AG09309 (cell line): ENCODE results near the gene ATXN10.
"Not testable (repeated sequence)": the region's sequence is repeated elsewhere in the genome, so short reads cannot be mapped to it uniquely, and the experiment has no call there.

ENCODE experiments used
- DNase-seq: peaks from one replicate; pipeline ENCODE4 v3.0.0-alpha.2; 2010; ENCODE audit warnings: low read depth
- H3K4me3 ChIP-seq: 2 replicates; pipeline ENCODE4 v1.5.1; 2011; ENCODE audit warnings: mild to moderate bottlenecking, low read depth, low read length, moderate library complexity; ENCODE audit not compliant: control insufficient read depth
- TF ChIP-seq, protein P1 (sequence below): IDR thresholded peaks from 2 replicates; pipeline ENCODE4 v1.5.1; 2011; ENCODE audit warnings: mild to moderate bottlenecking, low read depth, low read length, inconsistent platforms; ENCODE audit not compliant: insufficient read depth, control insufficient read depth; ENCODE audit errors: missing control alignments

Gene ATXN10

DNA sequence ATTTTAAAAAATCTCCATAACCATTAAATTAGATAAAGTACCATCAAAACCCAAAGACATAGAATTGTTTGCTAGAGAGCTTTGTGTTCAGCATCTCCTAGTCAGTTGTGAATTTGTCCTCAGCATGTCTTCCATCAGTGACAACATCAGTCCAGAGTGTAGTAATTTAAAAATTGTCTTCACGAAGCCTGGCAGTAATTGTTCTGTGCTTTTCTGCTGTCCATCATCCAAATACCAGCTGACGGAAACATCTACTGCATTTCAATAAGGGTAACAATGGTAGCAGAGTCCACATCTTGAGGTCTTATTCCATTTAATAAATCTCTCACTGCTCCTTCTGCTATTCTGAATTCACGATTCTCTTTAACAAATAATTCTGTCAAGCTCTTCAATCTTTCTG is 121.5 kb downstream of the ATXN10 start:
- TF ChIP-seq, protein P1, sequence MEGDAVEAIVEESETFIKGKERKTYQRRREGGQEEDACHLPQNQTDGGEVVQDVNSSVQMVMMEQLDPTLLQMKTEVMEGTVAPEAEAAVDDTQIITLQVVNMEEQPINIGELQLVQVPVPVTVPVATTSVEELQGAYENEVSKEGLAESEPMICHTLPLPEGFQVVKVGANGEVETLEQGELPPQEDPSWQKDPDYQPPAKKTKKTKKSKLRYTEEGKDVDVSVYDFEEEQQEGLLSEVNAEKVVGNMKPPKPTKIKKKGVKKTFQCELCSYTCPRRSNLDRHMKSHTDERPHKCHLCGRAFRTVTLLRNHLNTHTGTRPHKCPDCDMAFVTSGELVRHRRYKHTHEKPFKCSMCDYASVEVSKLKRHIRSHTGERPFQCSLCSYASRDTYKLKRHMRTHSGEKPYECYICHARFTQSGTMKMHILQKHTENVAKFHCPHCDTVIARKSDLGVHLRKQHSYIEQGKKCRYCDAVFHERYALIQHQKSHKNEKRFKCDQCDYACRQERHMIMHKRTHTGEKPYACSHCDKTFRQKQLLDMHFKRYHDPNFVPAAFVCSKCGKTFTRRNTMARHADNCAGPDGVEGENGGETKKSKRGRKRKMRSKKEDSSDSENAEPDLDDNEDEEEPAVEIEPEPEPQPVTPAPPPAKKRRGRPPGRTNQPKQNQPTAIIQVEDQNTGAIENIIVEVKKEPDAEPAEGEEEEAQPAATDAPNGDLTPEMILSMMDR: no peak
- DNase-seq: no peak
- H3K4me3 ChIP-seq: no peak overlapping the region

DNA sequence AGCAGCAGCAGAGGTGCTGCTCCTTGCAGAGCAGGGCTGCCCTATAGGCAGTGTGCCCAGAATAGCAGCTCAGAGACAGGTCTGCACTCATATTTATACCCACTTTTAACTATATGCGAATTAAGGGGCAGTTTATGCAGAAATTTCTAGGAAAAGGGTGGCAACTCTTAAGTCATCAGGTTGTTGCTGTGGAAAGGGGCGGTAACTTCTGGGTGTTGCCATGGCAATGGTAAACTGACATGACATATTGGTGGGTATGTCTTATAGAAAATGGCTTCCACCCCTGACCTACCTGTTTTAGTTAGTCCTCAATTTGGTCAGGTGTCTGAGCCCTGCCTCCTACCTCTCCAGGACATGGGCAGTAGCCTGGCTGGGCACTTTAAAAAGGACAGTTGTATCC is 122.3 kb downstream of the ATXN10 start:
- no peak for DNase-seq

DNA sequence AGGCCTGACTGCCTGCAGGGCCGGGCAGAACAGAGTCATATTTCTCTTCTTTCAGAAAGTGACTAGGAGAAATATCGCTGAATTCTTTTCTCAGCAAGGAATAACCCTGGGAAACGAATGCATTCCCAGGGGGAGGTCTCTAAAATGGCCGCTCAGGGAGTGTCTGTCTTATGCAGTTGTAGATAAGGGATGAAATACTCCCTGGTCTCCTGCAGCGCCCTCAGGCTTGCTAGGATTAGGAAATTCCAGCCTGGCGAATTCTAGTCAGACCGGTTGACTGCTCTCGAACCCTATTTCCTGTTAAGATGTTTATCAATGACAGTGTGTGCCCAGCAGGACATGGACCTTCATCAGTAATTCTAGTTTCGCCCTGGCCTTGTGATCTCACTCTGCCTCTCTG is 124.4 kb downstream of the ATXN10 start:
- not testable (repeated sequence) for DNase-seq, H3K4me3 ChIP-seq

More for the DNA sequence above, 122.3 kb downstream of the ATXN10 start:
- no peak overlapping the region for H3K4me3 ChIP-seq
- TF ChIP-seq, protein P1: no peak

DNA sequence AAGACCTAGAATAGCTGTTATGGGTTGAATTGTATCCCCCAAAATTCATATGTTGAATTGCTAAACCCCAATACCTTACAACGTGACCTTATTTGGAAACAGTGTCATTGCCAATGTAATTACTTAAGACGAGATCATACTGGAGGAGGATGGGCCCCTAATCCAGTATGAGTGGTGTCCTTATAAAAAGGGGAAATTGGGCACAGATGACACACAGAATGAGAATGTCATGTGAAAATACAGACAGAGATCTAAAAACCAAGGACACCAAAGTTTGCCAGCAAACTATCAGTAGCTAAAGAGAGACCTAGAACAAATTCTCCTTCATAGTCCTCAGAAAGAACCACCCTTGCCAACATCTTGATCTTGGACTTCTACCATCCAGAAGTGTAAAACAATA is 127.7 kb downstream of the ATXN10 start:
- no peak for DNase-seq

DNA sequence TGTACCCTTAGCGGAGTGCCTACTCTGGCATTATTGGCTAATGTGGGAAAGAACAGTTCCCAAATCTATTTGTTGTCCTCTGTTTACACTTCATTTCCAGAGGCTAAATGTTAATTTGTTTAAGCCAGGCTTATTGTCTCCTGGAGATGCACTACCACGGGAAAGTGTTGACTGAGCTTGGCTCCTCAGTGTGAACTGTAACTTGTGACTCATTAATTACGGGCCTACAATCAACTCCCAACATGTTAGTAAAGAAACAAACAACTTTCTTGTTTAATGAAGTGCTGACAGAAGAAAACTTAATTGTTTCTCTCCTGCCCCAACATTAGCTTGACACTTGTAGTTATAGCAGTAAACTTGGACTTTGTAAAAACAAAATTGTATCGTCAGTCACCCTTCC is 130.4 kb downstream of the ATXN10 start:
- TF ChIP-seq, protein P1: no peak

More for the DNA sequence above, 127.7 kb downstream of the ATXN10 start:
- H3K4me3 ChIP-seq: no peak overlapping the region
- TF ChIP-seq, protein P1: no peak

DNA sequence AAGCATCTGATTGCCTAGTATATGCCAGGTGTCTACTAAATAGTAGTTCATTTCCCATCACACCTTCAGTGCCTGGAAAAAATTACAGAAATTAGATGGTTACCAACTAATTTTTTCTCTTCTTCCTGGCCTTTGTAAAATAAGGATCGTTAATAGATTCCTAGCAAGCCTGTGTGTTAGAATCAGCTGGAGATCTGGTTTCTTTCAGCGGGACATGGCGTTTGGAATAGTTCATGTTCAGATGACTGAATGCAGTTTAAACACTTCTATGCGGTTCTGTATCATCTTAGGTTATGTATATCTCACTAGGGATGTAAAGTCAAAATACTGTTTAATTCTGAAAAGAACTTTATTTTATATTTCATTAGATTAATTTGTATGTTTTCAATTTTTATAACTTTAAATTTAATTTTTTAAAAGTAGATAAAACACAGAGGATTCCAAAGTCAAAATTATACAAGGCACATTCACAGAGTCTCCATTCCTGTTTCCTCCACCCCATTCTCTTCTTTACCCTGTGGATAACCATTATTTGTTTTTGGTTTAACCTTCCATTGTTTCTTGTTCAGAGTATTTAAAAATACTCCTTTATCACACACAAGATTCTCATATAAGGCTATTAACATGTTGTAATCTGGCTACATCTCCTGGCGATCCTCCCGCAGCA is 132.8 kb downstream of the ATXN10 start:
- no peak for DNase-seq
- TF ChIP-seq, protein P1: no peak
- H3K4me3 ChIP-seq: no peak overlapping the region

More for the DNA sequence above, 130.4 kb downstream of the ATXN10 start:
- H3K4me3 ChIP-seq: no peak overlapping the region
- no peak for DNase-seq

DNA sequence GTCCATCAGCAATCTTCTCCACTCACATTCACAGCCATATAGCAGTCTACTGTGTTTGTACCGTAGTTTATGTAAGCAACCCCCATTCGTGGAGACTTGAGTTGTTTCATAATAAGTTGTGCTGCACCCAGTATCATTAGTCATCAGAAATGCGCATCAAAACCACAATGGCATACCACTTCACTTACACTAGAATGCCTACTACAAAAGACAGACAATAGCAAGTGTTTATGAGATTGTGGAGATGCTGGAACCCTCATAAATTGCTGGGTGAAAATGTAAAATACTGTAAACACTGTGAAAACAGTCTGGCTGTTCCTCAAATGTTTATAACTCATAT is 133.3 kb downstream of the ATXN10 start:
- DNase-seq: peak; percentile 99
- no peak overlapping the region for H3K4me3 ChIP-seq

More for the DNA sequence above, 133.3 kb downstream of the ATXN10 start:
- TF ChIP-seq, protein P1: no peak
